H4 (cell line): ENCODE measurements around the gene FST. TPM values are rescaled to one million over a fixed set of nuclear protein-coding genes. Genes with fewer than 3 reads are reported as not detected.

Source experiments
- DNase-seq: peaks from one replicate; pipeline ENCODE4 v3.0.0-alpha.2; 2015; ENCODE audit warnings: low spot score
- total RNA-seq: library from RNA; depleted of rRNA; stranded (reverse); fragments of >200 nt; shearing (Covaris generic); gene quantifications from 2 replicates; pipeline ENCODE4 v1.2.3, GENCODE V29; 2014; rRNA removed

Gene FST, protein sequence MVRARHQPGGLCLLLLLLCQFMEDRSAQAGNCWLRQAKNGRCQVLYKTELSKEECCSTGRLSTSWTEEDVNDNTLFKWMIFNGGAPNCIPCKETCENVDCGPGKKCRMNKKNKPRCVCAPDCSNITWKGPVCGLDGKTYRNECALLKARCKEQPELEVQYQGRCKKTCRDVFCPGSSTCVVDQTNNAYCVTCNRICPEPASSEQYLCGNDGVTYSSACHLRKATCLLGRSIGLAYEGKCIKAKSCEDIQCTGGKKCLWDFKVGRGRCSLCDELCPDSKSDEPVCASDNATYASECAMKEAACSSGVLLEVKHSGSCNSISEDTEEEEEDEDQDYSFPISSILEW
- total RNA-seq: 13.6 and 16.7 TPM in 2 replicates

DNA sequence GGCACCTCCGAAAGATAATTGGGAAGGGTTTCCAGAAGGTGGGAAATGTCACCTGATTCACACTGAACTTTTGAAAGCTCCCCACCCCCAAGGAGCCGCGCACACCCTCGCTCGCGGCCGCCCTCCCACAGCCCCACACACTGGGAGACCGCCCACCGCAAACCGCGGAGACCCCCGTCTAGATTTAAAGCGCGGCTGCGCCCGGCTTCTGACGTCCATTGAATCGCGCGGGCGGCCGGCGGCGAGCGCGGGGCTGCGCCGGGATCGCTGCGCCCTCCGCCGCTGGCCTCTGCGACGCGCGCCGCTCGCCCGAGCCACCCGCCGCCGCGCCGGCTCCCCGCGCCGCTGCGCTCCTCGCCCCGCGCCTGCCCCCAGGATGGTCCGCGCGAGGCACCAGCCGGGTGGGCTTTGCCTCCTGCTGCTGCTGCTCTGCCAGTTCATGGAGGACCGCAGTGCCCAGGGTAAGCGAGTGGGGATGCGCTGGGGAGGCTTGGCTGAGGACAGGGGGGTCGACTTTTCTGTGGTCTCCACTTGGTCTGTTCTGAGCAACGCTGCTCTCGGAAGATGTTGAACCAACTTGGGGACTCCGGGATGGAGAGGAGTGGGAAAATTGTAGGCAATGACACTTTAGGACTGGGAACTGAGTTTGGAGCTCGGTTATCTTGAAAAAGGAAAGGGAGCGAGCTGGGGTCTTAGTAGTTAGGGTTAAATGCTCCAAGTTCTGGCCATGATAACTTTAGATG lies at the start of gene FST:
FST (plus strand) TSS at position 214 of the 743 bp plus-strand sequence; CDS start at position 377, 163 bp downstream.
- DNase-seq: no peak

DNA sequence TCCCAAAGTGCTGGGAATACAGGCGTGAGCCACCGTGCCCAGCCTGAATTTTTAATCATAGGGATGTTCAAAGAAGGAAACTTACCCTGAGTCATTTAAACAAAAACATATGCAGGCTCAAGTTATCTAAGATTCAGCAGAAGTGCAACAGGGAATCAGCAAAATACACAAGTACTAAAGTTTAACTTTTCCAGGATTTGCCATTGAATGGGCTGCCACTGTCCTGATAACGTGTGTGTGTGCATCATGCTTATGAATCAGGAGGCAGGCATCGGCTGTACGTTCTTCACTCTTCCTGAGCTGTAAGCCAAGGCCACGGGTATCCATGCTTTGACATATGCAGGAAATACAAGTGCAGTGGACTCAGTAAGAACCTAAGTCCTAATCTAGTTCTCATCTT lies 48.8 kb upstream of the FST start:
- no peak for DNase-seq

DNA sequence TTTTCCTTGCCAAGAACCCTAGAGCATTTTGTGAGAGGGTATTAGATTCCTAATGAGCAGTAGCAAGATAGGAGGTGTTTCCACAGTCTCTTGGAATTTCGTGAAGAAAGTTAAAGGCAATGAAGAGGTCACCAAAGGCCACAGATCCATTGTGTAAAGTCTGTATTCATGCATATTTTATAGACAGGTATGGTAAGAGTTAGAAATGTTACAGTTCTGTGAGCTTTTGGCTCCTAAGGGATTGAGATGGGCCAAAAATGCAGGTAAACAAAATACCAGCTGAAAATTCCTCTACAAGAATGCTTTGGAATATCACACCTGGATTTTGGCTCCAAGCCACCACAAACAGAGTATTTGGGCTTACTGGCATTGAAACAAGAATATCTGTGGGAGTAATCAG lies 47.4 kb upstream of the FST start:
- no peak for DNase-seq

DNA sequence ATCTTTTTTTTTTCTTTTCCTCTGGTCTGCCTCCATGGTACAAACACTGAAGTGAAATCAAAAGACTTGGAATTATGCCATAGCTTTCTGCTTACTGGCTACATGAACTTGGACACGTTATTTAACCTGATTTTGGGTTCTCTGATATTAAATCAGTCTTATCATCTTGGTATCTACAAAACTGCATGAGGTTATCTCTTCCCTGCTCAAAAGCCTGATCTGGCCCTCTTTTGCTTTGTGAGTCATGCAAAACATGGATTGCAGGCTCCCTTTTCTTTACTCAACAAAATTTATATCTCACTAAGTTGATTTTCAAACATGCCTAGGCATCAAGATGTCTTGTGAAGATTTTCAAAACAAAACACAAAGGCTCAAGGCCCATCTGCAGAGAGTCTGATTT lies 45.9 kb upstream of the FST start:
- DNase-seq: no peak

DNA sequence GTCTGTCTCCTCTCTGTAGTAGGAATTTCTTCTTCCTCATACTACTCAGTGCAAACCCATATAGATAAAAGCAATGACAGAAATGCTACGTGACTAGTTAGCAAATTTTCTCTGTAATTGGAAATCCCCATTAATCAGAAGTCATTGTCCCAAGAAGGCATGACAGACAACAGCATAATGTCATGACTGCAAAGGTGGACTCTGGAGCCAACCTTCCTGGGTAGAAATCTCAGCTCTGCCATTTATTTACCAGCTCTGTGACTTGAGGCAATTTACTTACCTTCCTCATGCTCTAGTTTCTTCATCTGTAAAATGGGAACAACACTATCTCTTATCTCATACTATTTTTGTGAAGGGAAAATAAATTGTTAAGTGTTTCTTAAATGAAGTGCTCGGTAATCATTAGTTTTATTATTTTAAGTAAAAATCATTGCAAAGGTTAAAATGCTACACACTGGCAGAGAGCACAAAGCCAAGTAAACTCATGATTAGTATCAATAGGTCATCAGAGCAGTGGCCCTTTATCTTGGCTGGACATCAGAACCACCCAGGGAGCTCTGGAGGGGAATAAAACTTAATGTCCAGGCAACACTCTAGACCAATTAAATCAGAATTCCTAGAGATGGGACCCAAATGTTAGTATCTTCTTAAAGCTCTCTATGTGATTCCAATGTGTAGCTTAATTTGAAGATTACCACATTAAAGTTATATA lies 43.8 kb upstream of the FST start:
- DNase-seq: no peak

DNA sequence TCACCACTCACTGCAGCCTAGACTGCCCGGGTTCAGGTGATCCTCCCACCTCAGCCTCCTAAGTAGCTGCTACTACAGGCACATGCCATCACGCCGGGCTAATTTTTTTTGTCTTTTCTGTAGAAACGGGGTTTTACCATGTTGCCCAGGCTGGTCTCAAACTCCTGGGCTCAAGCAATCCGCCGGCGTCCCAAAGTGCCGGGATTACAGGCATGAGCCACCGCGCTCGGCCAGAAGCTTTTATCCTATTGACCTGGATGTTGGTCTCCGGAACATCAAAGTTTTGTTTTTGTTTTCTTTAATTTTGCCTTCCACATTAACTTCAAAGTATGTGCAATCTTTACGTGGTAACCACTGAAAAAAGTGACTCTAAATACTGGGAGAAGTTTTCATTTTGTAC lies 42.4 kb upstream of the FST start:
- no peak for DNase-seq

DNA sequence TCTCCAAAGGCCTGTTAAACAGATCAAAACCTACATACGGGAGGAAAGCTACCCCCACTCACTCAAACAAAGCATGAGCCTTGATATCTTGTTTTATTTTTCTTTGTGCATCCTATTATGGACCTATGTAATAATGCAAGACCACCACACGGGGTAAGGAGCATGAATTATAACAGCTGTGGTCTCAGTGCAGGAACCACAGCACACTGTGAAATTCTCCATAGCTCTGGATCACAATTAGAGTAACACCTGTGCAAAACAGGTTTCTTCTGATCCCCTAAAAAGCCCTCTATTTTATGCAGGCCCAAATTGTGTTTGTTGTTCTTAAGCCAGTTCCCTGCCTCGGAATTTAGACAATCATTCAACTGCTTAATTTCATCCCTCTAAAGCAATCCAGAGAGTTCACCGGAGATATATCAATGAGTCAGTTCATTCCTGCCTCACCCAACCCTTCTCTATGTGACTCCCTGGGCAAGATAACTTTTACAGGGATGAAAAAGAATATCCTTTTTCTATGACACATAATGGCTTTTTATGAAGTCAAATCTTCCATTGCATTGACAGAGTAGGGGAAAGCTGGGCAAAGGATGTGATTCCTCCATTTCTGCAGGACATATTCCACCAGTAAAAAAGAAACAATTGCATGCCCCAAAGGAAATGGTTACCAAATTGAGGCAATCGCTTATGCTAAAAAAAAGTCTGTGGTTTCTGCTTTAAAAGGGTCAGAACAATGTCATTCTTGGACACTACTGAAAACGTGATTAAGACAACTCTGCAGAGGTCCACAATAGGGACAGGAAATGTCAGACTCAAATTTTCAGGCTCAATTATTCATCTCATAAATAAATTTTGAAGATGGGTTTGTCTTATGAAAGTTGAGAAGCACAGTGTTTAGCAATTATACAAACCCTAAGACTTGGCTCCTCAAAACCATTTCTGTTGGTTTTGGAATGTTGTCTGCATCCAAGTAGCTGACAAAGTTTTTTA lies 41.6 kb upstream of the FST start:
- no peak for DNase-seq

DNA sequence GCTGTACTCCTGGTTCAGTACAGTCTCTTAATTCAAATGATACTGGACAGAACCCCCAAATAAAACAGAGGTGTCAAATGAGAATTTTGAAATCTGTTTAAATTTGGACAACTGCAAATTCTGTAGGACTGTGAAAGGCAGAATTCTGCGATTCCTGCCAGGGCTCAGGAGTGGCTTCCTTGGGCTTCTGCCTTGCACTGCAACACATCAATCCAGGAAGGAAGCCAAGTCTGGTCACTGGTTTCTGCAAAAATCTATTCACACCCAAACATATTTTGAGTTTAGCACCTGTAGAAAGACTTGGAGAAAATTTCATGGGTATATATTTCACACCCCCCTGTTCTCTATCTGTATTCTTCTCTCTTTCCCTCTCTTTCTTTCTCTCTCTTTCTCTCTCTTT lies 37.5 kb upstream of the FST start:
- no peak for DNase-seq

DNA sequence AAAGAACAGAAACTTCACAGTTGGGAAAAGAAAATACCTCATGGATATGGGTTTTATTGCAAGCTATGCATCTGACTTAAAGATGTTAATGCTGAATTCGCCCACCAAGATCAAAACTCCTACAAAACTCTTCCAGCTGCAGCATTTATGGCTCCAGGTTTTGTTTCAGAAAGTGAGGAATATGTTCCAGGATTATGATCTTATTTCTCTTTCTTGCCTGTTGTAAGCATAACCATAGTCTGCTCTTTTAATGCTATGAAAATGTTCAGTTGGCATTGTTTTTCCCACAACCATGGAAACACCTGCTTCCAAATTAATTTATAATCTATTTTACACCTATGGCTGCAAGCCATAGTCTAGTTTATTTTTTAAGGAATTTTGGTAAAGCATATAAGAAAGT lies 34.9 kb upstream of the FST start:
- DNase-seq: no peak

DNA sequence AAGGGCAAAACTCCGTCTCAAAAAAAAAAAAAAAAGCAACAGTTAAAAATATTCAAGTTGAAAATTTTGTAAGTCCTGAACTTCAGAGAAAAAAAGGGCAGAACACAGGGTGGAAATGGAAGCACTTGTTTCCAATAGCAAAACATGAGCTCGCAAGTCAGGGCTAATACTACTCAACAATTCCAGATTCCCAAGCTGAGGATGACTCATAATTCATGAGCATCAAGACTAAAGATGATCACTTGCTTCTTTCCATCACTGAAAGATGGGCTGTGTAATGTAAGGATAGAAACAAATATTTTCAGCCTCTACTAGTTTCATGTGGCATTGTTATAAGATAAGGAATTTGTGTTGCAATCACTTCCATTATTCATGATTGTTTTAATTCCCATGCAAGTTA lies 33.5 kb upstream of the FST start:
- no peak for DNase-seq

DNA sequence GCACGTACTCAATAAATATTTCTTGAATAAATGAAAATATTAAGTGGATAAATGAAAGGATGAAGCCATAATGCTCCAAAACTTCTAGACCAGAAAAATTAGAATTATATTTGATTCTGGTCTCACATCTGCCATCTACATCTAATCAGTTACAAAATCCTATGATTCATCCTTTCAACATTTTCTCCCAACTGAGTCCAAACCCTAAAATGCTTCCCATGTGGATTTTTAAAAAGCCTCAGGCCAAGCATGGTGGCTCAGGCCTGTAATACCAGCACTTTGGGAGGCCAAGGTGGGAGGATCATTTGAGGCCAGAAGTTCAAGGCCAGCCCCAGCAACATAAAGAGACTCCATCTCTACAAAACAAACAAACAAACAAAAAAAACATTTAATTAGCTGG lies 31.6 kb upstream of the FST start:
- DNase-seq: no peak

DNA sequence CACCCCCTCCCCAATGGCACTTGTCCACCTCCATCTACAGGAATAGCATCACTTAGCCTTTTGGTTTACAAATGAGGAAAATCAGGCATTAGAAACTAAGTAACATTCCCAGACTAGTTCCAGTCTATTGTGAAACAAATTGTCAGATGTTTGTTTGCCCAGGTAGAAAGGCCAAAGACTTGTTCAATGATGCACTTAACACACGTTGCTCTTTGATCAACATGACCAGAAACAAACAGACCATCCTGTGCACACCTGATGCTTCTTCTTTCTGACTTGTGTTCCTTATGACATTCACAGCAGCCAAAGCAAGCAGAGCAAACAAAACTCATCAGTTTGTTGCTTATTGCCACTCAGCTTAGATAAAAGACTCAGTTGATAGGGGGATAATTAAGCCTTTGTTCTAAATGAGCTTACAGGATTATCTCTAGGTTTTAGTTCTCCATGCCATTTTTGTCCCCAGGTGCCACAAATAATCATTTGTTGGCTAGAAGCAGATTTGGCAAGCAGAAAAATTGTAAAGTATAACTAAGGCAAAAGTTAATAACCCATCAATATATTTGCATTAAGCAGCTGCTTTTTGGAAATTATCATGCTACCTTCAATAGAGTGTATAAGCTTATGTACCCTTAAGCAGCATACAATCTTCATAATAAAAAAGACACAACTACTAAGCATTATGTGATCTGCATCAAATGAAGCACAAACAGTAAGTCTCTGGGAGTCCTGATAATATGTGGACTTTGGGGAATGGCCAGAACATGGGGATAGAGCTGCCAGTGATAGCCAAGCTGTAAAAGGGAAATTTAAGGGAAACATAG lies 26.3 kb upstream of the FST start:
- DNase-seq: no peak

DNA sequence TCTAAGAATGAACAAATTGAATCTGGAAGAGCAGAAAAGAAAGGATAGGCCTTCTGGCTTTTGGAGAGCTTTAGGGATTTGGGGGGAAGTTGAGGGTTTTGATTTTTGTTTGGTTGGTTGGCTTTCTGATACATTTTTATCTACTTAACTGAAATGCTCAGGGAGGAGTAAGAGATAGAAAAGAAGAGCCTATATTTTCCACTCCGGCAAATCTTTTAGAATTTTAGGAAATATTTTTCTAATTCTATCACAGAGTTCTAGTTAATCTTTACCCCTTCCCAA lies 25.8 kb upstream of the FST start:
- DNase-seq: no peak

DNA sequence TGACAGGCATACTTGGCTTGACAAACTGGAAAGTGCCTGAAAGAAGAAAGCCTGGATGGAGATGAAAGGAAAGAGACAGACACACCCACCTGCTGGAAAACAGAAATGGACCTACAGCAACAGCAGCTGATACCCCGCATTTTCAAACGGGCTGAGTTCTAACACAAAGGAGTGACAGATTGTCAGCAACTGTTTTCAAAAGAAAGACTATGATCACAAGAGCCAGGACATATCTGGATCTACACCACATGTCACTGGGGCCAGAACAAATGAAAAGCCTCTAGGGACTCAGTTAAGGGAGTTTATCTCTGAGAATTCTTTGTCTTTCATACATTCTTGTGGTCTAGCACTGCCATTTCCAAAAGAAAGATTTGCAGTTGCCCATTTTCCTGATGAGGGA lies 24.1 kb upstream of the FST start:
- DNase-seq: no peak

DNA sequence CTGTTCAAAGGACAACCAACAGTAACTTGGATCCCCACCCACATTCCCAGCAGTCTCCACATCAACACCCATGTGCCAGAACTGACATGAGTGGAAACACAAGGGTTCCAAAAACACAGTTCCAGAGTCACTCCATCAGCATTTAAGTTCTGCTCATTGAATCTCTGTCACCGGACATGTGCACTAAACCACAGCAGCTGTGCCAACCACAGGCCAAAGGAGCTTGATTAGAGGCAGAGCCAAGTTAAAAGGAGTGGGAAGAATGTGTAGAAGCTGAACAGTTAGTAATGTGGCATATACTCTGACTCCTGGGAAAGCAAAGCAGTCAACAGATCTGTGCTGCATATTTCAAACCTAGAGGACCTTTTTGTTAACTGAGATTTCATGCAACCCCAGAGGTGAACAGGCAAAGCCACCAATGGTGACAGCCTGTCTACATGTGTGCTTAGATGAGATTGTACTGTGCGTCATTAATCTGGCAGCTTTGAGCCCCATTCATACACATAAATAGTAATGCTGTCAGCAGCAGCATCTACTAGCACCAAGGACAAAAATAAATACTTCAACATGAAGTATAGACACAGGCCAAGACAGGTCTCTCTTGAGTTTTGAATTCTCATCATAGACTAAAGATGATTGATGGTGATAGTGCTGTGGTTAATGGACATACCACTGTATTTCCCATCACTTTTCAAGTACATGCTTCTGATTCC lies 16.4 kb upstream of the FST start:
- DNase-seq: no peak

DNA sequence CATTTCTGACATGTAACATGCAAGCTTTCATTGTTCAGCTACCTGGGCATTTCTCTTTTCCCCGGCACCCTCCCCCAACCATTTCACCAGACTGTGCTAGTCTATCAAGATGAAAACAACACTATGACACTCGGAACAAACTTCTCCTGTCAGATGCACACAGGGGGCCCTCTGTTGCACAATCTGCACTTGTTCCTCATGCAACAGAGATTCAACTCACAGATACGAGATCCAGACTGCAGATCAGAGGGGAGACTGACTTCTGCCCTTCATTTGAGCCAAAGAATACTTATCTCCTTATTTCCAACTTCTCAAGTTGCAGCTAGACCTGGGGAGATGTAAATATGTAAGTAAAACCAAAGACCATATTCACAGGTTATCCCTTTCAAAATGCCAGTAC lies 15.7 kb upstream of the FST start:
- DNase-seq: no peak

DNA sequence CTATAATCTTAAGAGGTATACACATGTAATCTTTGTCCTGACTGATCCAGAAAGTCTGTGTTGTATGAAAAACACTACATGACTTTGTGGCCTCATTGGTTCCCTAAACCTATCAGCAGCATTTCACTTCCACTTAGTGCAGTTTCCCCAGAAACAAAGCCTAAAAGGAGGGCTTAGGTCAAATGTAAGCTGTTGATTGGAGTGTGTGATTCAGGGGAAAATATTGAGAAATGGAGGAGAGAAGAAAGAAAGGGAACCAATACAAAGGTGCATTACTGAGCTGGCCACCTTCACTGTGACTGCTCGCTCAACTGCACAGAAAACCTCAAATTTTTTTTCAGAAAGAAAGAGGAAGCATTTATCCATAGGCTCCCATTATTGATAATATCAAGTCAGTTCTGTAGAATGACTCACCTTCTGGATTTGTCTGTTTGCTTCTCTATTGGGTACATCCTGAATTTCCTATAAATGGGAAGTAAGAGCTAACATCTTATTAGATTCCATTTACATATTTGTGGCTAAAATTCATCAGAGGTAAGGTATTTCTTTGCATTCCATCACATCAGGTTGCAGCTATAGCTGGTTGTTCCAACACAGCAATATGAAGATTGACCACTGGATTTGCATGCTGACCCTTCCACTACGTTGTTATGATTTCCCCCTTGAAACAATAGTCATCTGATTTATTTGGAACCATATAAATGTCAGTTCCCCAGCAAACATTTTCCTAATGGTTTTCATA lies 10.3 kb upstream of the FST start:
- DNase-seq: no peak

DNA sequence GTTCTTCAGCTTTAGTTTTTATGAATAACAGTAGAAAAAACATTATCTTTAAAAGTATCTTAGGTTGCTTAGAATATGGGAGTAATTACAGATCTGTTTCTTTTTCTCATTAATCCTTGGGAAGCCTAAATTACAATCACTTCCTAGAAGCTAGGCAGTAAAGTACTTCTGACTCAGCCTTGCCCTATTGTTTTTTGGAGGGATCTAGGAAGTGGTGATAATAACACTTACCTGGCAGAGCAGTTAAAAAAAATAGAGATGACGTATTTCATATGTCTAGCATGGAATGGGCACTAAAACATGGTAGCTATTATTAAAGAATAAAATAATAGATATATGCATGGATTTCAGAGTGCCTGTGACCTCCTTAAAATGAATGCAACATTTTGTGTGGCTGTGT lies 8.2 kb upstream of the FST start:
- no peak for DNase-seq

DNA sequence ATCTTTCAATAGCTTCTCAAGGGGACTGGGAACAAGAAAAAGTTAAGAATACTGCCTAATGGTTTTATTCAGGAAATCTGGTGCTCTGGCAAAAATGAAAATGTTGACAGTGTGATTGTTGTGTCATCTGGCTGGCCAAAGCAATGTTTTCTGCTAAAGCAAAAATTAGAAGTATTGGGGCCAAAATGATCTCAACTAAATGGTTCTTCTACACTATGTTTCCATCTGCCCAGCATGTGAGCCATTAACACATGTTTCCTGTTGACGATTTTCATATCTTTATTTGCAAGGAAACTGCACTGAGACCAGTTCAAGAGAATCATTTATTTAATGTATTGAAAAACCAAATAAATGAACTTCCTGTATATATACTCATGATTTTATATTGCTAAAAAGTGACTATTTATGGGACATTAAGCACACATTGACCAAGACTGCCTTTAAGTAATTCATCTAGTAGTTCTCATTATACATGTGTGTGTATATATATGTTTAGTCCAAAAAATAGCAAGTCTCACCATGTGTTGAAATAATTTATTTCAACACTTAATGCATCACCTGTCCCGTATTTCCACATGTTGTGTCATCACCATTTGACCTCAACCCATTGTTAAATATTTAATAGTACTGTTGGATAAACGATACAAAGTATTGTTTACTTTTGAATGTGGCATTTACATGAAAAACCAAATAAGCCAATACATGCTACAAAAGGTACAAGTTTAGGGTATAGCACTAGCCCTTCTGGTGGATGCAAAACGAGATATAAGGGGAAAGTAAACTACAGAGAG lies 7.5 kb upstream of the FST start:
- no peak for DNase-seq
